Measurements from ENCODE around the gene PARVA.

PARVA gene

GRCh38 chr11:12446863-12447262, 69.5 kb downstream of the PARVA start:
- TF ChIP-seq SIN3A (IDR thresholded peaks at IDR 0.05; ENCODE audit: borderline replicate concordance, insufficient read depth, low read length) (no peak), REST (IDR thresholded peaks at IDR 0.05; ENCODE audit: insufficient read depth in 1 of 2, low read depth in 2 of 2, low read length in 2 of 2) (no peak), TAF1 (IDR thresholded peaks at IDR 0.05; ENCODE audit: borderline replicate concordance, insufficient read depth, low read length) (no peak), FOXP2 (optimal IDR thresholded peaks at IDR 0.05; ENCODE audit: borderline replicate concordance, extremely low read depth, extremely low read length, insufficient read depth) (no peak), POLR2AphosphoS5 (IDR thresholded peaks at IDR 0.05; ENCODE audit: low read depth, low read length) (no peak)

GRCh38 chr11:12448131-12448939, 71.0 kb downstream of the PARVA start:
- TF ChIP-seq TAF1 (IDR thresholded peaks at IDR 0.05; ENCODE audit: borderline replicate concordance, insufficient read depth, low read length) (no peak), POLR2AphosphoS5 (IDR thresholded peaks at IDR 0.05; ENCODE audit: low read depth, low read length) (no peak), FOXP2 (optimal IDR thresholded peaks at IDR 0.05; ENCODE audit: borderline replicate concordance, extremely low read depth, extremely low read length, insufficient read depth) (no peak), SIN3A (IDR thresholded peaks at IDR 0.05; ENCODE audit: borderline replicate concordance, insufficient read depth, low read length) (no peak), REST (IDR thresholded peaks at IDR 0.05; ENCODE audit: insufficient read depth in 1 of 2, low read depth in 2 of 2, low read length in 2 of 2) (no peak)

GRCh38 chr11:12449961-12450715, 72.8 kb downstream of the PARVA start:
- no peak for TF ChIP-seq REST (IDR thresholded peaks at IDR 0.05; ENCODE audit: insufficient read depth in 1 of 2, low read depth in 2 of 2, low read length in 2 of 2)
- no peak for TF ChIP-seq POLR2AphosphoS5 (IDR thresholded peaks at IDR 0.05; ENCODE audit: low read depth, low read length)
- TF ChIP-seq SIN3A (IDR thresholded peaks at IDR 0.05; ENCODE audit: borderline replicate concordance, insufficient read depth, low read length): no peak
- no peak for TF ChIP-seq TAF1 (IDR thresholded peaks at IDR 0.05; ENCODE audit: borderline replicate concordance, insufficient read depth, low read length)
- TF ChIP-seq FOXP2 (optimal IDR thresholded peaks at IDR 0.05; ENCODE audit: borderline replicate concordance, extremely low read depth, extremely low read length, insufficient read depth): no peak

GRCh38 chr11:12451179-12451814, 73.9 kb downstream of the PARVA start:
- TF ChIP-seq TAF1 (IDR thresholded peaks at IDR 0.05; ENCODE audit: borderline replicate concordance, insufficient read depth, low read length) (no peak), REST (IDR thresholded peaks at IDR 0.05; ENCODE audit: insufficient read depth in 1 of 2, low read depth in 2 of 2, low read length in 2 of 2) (no peak), SIN3A (IDR thresholded peaks at IDR 0.05; ENCODE audit: borderline replicate concordance, insufficient read depth, low read length) (no peak), POLR2AphosphoS5 (IDR thresholded peaks at IDR 0.05; ENCODE audit: low read depth, low read length) (no peak), FOXP2 (optimal IDR thresholded peaks at IDR 0.05; ENCODE audit: borderline replicate concordance, extremely low read depth, extremely low read length, insufficient read depth) (no peak)
